HG03060 (cell line): ENCODE measurements around the gene IRGQ.
"Not testable (repeated sequence)": the region's sequence is repeated elsewhere in the genome, so short reads cannot be mapped to it uniquely, and the experiment has no call there.

Experiments
- ATAC-seq: cut with Tn5 transposase; IDR thresholded peaks from one replicate; pipeline ENCODE4 v1.9.1; 2021; ENCODE audit warnings: low read depth, moderate number of reproducible peaks; ENCODE audit not compliant: unreplicated experiment

Gene IRGQ

DNA sequence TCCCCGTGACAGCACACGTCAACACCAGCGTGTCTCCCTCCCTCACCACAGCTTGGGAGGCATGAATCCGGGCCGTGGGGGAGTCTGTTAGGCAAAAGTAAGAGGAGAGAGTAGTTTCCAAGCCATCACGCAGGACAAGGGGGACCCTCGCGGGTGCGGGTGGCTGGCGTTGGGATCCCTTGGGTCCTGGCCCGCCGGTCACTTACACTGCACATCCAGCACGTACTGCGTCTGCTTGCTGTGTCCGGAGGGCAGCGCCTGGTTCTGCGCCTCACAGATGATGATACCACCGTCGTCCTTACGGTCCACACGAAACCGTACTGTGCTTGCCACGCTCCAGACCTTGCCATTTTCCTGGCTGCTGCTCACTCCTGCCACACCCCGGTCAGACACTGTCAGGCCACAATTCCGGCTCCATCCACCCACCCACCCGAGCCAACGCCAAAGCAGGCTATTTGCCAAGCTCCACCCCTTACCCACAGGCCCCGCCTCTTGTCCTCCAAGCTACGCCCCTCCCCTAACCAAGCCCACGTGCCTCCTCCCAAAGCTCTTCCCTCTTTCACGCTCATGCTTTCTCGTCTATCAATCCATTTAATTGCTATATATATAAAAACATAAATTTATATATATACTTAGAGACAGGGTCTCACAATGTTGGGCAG is 30.1 kb upstream of the IRGQ start:
- ATAC-seq, result no peak

DNA sequence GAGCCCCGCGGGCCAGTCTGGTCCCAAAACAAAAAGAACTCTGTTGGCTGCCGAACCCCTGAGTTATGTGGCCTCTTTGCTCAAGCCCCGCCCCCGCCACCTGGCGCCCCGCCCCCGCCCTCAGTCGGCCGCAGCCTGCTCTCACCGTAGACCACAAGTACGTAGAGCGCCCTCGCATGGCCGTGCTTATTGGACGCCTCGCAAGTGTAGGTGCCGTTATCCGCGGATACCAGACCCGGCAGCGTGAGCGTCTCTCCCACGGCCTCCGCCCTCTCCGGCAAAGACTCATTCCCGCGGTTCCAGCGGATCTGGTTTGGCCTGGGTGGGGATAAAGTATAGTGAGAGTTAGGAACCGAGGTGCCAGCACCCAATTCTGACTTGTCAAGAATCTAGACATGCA is 29.0 kb upstream of the IRGQ start:
- no peak for ATAC-seq

DNA sequence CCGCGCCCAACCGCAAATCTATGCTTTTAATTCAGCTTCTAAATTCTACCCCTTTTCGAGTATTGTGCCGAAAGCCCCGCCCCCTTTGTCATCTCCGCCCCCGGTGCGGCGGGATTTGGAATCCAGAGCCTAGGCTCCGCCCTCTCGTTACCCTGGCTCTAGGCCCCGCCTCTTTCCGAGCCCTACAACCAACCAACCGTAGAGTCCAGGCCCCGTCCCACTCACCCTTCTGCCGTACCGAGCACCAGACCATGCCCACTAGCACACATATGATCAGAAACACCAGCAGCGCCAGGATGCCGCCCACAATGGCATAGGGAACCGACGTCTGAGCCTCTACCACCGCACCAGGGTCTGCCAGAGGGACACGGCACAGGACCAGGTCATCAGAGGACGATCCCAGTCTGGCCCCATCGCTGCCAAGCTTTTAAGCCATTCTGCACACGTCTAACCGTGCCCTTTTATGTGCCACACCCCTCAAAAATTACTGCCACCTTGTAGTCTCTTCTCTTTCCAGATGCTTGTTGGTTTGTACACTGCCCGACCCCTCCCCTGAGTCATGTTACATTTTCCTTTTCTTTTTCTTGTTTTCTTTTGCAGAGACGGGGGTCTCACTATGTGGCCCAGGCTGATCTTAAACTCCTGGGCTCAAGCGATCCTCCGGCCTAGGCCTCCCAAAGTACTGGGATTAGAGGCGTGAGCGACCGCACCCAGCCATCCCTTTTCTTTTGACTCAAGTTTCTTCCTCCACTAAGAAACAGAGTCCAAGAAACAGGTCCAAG is 28.1 kb upstream of the IRGQ start:
- no peak for ATAC-seq

DNA sequence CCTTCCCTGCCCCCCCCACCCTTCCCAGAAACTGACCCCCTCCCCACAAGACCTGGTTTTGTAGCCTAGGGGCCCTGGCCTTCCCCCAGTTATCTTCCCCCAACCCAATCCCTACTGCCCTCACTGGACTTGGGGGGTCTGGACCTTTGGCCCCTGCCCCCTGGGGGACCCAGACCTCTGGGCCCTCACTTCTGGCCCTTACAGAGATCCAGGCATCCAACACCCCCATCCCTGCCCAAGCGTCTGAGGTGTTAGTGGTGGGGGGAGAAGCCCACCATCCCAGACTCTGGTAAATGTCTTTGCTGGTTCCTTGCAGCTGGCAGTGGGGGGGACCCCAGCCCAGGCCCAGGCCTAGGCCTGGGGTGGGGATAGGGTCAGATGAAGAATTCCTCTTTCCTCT is 27.0 kb upstream of the IRGQ start:
- no peak for ATAC-seq

DNA sequence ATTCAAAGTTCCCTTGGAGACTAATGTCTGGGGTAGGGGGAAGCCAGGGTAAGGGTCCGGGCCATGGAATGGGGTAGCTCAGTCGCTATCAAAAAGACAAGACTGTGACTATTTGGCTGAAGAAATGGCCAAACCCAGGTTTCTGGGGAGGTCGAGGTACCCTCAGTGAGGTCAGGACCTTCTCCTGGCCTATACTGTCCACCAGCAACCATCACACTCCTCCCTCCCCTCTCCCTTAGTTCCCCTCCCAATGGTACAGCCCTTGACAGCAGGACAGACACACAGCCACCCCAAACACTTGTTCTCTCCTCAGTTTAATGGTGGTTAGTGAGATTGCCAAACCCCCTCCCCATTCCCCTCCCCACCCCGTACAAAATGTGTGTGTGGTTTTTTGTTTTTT is 26.1 kb upstream of the IRGQ start:
- no peak for ATAC-seq

DNA sequence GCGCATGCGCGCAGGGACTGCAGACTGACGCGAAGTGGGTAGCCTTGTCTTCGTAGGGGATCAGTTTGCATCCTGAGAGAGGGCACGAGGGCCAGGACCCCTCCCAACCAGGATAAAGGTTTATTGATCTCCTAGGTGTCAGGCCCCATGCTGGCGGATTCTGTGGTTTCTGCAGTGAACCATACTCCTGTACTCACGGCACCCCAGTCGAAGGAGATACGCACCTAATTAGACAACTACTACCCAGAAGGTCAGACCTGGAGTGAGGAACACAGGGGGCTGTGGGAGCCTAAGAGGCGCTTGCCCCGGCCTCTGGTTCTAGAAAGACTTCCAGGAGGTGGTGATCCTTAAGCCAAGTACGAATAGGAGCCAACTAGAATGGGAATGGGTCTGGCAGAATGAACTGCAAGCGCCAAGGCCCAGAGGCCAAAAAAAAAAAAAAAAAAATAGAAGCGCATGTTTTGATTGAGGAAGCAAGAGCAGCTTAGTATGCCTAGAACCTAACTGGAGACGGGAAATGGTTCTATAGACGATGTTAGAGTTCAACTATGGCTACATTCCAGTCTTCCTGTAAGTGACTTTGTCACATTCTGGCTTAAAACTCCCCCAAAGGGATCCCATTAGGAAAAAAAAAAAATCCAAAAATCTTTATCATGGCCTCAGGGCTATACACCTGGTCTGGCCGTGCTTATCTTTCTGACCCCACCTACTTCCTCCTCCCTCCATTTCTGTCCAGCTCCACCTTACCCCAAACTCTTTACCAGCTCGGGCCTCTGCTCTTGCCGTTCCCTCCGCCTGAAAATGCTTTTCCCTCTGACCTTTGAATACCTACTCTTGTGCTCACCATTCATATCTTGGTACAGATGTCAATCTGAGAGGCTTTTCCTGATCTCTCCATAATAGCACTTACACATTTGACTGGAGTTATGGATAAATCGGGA is 24.4 kb upstream of the IRGQ start:
- no peak for ATAC-seq

DNA sequence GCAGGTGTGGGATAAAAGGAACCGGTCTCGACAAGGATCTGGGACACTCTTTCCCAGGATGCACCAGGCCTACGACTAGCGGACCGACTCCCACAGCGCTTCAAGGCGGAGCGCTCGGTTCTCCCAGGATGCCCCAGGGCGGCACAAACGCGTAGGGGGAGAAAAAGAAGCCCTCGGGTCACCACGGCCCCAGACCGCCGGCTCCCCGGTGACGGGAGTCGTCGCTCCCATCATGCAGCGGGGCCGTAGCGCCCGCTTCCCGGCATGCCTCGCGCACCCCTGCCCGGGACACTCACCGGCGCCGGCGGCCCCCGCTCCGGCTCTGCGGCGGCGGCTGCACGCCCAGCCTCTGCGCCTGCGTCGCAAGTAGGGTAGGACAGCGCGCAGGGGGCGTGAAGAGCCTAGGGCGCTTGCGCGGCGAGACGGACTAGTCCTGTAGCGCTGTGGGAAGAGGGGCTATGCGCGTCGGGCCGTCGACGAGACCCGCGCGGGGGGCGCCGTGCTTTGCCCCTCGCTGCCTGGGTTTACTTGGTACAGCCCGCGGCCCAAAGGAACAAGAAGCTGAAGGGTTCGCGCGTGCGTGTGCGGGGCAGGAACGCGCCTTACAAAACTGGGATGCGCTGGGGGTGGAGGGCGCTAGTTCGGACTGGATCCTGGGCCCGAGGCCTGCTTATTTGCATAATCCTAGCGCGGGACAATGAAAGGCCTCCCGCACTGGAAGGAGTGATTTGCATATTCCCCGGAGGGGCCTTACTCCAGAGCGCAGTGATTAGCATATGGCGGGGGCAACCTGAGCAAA is 23.5 kb upstream of the IRGQ start, which contains the start of gene ZNF428:
TSS of gene ZNF428 (minus strand) at position 368 of the 799 bp plus-strand sequence. CDS start 5,325 bp downstream, outside the sequence.
- ATAC-seq, result peak; percentile 40

DNA sequence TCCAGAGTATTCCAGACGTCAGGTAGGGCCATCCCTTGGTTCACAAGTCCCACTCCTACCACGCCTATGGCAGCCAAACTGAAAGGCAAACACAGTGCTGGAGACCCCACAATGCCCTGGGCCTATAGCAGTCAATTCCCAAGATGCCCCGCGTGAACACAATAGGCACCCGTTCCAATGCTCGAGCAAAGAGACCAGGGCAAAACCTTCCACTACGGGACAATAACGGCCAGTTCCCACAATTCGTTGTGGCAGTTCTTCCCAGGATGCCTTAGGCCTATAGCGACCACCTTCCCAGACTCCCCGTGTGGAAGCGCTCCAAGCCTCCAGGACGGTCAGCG is 23.0 kb upstream of the IRGQ start:
- no peak for ATAC-seq

DNA sequence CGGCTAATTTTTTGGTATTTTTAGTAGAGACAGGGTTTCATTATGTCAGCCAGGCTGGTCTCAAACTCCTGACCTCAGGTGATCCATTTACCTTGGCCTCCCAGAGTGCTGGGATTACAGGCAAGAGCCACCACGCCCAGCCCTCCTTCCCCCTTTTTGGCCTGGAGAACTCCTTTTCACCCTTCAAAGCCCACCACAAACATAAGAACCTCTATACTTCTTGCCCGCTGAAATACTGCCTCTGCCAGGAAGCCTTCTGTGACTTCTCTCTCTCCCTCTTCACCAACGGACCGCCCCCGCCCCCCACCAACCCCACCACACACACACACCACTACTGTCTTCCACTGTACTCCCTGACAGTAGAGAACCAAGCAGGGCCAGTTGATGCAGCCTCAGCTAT is 21.0 kb upstream of the IRGQ start:
- ATAC-seq, result no peak

DNA sequence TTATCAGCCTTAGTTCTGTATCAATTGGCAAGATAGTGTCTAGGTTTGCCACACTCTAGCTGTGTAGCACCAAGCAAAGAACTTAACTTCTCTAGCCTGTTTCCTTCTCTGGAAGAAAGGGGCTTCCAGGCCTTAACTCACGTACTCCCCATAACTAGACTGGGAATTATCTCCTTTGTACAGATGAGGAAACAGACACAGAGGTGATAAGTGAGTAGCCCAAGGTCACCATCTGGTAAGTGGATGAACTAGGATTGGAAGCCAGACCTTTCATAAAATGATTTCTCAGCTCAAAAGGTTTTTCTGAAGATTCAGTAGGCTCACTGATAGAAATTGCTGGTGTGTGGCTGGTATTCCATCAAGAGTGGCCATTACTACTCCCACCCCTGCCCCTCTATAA is 20.4 kb upstream of the IRGQ start:
- no peak for ATAC-seq

DNA sequence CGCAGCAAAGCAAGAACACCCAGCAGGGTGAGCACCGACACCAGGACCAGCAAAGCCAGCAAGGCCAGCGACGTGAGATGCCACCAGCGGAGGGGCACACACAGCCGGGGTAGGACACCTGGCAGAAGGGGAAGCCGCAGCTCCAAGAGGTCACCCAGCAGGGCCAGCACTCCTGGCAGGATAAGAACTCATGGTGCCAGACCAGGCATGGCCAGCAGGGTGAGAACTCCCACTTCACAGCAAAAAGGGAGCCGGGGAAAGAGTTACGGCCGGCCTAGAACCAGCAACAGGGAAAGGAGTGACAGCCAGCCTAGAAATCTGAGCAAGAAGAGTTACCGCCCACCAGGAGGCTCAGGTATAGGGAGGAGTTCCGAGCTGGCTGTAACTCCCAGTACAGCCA is 16.4 kb upstream of the IRGQ start:
- ATAC-seq, result no peak

DNA sequence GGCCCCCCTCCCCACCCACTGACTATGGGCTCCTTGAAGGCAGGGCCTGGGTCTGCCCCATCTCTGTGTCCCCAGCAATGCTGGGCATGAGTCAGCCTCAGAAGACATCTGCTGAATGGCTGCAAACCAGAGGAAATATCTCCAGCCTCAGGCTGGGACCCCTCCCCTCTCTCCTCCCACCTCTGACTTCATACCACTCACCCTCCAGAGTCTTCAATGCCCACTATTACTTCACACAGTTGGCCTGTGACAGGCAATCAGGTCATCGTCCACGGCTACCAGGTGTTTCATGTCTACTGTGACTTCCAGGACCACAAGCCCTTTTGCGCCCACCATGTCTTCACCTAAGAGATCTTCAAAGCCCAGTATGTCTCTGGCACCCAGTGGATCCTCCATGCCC is 15.9 kb upstream of the IRGQ start, which contains the start of gene SRRM5:
TSS of gene SRRM5 (plus strand) at position 301 of the 400 bp plus-strand sequence. CDS start at position 335, 34 bp downstream.
- no peak for ATAC-seq

DNA sequence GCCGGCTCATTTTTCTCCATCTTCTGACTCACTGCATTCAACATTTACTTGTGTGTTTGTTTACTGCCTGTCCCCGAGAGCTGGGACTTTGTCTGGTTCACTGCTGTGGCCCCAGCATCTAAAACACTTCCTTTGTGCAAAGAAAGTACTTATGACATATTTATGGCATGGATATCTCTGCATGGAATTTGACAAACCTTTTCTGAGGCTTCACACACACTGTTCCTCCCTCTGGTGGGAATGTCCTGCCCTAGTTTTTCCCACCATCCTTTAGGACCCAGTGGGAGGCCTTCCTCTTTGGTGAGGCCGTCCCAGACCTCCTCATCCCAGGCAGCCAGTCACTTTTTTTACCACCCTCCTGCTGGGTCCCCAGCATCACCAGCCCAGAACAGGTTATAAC is 14.6 kb upstream of the IRGQ start:
- no peak for ATAC-seq

DNA sequence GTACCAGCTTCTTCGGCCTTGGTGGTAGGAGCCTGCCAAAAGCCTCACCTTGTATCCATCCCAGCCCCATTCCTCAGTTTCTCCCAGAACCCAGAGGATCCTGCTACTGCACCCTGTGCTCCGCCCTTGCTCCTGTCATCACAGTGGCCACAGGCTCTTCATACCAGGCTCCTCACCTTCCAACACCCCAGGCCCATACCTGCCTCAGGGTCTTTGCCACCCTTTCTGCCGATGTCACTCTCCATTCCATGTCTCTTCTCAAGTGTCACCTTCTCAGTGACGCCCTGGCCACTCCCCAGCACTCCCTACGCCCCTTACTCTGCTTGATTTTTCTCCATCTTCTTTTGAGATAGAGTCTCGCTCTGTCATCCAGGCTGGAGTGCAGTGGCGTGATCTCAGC is 13.9 kb upstream of the IRGQ start:
- no peak for ATAC-seq

DNA sequence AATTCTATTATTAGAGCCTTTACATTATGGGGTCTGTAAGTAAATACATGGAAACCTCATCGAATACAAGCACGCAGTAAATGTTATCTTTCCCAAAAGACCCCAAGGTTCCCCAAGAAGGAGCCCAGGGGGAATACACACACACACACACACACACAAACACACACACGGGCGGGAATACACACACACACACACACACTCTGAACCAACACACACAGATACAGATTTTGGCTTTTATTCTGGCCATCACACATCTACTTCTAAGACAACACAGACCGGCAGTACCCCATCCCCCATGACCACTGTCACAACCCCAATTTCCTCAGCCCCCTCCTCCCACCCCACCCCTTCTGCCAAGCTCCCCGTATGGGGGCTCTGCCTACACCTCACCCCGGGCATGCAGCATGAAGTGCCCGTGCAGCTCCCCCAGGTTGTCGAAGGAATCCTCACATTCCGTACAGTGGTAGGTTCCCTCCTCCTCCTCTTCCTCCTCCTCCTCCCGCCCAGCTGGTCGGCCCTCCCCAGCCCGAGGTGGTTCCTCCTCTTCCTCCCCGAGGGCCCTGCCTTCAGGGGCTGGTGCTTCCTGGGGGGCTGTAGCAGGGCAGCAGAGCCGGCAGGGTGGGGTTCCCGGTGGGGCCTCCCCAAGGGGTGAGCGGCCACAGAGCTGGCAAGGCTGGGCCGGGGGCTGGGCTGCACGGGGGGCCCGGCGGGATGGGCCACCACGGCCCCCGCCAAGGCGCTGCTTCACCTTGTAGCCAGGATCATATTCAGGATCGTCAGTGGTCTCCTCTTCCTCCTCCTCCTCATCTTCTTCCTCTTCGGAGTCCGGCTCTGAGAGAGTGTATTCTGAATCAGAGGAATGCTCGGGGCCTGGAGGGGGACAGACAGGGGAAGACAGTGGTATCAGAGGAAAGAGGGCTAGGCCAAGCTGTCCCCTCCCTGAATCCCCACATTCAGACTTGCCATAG is 11.6 kb upstream of the IRGQ start:
- no peak for ATAC-seq

DNA sequence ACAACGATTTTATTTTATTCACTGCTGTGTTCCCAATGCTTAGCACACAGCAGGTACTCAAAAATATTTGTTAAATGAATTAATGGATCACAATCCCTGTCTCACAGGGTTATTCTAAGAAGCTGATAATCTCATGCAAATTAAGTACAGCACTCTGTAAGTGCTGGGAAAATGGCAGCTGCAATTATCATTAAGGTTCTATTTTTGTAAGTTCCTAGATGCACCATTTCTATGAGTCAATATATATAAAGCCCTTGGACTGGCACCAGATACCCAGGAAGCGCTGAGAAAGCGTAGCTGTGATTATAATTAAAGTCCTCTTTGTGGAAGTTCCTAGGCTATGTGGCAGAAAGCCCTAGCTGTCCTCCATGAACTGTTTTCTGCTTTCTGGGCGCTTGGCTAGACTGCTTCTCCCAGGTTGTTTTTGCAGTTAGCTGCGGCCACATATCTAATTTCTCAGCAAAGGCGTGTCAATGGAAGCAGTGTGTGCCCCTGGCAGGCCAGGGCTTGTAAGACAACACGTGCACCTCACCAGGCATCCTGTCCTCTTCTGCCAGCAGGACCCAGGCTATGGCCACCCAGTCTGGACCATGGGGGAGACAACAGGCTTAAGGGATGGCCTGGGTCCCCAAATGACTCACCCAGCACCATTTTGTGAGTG is 10.8 kb upstream of the IRGQ start:
- no peak for ATAC-seq

DNA sequence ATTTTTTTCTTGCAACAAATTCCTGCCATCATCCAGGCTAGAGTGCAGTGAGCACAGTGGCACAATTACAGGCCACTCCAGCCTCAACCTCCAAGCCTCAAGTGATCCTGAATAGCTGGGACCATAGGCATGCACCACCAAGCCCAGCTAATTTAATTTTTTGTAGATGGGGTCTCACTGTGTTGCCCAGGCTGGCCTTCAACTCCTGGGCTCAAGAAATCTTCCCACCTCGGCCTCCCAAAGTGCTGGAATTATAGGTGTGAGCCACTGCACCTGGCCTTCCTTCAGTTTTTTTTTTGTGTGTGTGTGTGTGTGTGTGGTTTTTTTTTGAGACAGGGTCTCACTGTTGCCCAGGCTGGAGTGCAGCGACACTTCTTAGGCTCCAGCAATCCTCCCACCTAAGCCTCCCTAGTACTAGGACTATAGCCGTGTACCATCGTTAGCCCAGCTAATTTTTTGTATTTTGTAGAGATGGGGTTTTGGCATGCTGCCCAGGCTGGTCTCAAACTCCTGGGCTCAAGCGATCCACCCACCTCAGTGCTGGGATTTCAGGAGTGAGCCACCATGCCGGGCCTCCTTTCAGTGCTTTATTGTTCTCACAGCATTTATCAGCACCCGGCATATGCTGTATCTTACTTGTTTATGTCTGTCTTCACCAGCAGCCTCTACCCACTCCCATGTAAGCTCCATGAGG is 10.1 kb upstream of the IRGQ start:
- no peak for ATAC-seq

DNA sequence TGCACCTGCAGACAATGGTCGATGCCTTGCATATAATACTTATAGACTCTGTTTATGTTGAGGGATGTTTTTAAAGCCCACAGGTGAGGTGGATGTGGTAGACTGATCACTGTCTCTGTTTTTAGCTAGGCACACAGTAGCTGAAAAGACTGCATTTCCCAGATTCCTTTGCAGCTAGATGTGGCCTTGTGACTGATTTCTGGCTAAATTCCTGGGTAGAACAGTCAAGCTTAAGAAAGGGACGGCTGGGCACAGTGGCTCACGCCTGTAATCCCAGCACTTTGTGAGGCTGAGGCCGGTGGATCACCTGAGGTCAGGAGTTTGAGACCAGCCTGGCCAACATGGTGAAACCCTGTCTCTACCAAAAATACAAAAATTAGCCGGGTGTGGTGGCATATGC is 4.4 kb upstream of the IRGQ start:
- ATAC-seq, result not testable (repeated sequence)
